SK-MEL-5 (cell line): ENCODE results near the gene PIK3R2. TPM values are rescaled to one million over a fixed set of nuclear protein-coding genes. Genes with fewer than 3 reads are reported as not detected.

Experiments used
- DNase-seq: peaks from one replicate; pipeline ENCODE4 v3.0.0-alpha.2; 2016; ENCODE audit warnings: low read depth, low spot score
- in situ Hi-C: cut with HindIII; loops from 2 replicates; pipeline ENCODE4 v1.10.0; 2016; ENCODE audit warnings: low sequenced_read_pairs, high pct_unique_total_duplicates, low pct_unique_long_range_greater_than_20kb
- total RNA-seq: library from RNA; depleted of rRNA; stranded (reverse); fragments of >200 nt; shearing (Covaris generic); gene quantifications from 2 replicates; pipeline ENCODE4 v1.2.3, GENCODE V29; 2014

Gene PIK3R2
- total RNA-seq, 1 experiment from 2014 or later: 8.9 TPM

DNA sequence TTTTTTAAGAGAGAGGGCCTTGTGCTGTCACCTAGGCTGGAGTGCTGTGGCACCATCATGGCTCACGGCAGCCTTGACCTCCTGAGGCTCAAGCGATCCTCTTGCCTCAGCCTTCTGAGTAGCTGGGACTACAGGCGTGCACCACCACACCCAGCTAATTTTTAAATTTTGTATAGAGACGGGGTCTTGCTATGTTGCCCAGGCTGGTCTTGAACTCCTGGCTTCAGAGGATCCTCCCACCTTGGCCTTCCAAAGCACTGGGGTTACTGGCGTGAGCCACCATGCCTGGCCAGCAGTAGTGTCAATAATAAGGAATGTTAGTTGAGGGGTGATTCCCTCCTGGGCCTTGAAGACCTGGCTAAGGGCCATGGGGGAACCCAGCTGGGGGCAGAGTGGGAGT lies 31.8 kb upstream of the PIK3R2 start:
- in situ Hi-C loops: no loop called here
- DNase-seq: no peak

DNA sequence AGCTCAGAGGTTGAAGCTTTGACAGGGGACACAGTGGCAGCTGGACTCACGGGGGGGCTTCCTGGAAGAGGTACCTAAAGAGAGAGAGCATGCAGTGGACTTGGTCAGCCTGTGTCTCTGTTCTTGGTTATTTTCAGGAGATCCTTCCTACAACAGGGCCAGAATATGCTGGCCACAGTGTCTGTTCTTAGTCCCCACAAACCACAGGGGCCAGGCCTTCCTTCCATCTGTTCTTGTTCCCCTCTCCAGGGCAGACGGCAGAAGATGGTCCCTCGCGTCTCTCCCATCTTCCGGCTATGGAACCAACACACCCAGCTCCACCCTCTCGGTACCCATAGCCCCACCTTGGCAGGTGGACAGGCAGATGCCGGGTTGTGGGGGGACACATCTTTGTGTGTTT lies 30.5 kb upstream of the PIK3R2 start:
- in situ Hi-C loops: no loop called here
- DNase-seq: no peak

DNA sequence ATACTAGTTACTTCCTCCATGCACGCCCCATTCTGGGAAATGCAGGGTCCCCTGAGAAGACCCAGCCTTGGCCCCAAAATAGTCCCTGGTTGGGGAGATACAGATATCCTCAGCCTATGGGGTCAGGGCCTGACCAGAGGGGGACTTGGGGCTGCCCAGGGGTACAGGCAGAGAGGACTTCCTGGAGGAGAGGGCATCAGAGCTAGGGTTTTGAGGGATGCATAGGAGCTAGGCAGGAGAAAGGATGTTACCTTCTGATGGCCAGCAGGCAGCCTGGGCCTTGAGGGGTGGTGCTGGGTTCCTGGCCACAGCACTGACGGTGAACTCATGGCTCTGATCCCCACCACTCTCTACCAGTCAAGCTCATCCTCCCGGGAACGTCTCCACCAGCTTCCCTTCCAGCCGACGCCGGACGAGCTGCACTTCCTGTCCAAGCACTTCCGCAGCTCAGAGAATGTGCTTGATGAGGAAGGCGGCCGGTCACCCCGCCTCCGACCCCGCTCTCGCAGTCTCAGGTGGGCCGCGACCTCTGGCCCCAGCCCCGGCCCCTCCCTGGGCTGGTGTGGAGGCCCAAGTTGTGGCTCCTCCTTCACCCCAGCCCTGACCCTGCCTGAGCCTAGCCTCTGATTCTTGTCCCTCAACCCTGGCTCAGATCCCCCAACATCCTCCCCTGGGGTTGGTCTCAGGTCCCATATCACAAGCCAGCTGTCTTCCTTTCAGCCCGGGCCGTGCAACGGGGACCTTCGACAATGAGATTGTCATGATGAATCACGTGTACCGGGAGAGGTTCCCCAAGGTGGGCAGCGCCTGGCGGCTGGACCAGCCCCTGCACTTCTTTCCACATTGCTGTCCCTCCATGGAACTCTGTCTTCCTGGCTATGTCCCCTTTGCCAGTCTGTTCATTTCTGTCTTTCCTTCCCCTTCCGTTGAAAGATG lies 29.8 kb upstream of the PIK3R2 start:
- DNase-seq: no peak
- in situ Hi-C loops: no loop called here

DNA sequence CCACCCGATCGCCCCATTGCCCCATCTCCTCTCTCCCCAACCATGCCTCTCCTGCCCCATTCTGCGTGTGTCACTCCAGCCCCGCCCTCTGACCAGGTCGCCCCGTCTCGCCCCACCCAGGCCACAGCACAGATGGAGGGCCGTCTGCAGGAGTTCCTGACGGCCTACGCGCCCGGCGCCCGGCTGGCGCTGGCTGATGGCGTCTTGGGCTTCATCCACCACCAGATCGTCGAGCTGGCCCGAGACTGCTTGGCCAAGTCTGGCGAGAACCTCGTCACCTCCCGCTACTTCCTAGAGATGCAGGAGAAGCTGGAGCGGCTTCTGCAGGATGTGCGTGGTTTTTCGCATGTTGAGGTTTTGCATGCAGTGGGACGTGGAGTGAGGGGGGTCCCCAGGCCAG lies 29.1 kb upstream of the PIK3R2 start:
- in situ Hi-C loops: no loop called here

DNA sequence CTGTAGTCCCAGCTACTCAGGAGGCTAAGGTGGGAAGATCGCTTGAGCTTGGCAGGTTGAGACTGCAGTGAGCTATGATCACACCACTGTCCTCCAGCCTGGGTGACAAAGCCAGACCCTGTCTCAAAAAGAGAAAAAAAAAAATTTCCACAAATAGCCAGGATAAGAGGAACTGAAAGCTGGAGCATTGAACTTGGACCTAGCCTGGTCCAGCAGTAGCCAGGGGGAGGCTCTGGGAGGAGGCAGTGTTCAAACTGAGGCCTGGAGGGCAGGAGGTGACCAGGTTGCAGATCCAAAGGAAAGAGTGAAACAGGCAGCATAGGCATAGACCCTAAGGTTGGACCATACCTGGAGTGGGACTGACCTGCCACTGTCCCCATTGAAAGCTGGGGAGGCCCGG lies 26.9 kb upstream of the PIK3R2 start:
- in situ Hi-C loops: no loop called here
- no peak for DNase-seq

More for the DNA sequence above, 29.1 kb upstream of the PIK3R2 start:
- no peak for DNase-seq

DNA sequence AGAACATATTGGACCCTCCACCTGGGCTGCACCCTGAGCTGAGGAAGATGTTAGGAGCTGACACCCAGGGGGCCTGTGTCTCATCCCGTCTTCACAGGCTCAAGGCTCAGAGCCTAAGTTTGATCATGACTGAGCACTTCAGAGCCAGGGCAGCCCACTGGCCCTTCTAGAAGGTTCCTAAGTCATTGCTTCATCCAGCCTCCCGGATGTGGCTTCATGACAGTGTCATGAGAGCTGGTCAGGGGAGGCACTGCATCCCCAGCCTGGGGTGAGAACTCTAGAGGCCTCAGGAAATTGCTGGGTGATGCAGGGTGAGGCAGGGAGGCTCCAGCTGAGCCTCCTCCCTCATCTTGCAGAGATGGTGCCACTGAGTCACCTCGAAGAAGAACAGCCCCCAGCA lies 24.9 kb upstream of the PIK3R2 start:
- in situ Hi-C loops: no loop called here
- no peak for DNase-seq

DNA sequence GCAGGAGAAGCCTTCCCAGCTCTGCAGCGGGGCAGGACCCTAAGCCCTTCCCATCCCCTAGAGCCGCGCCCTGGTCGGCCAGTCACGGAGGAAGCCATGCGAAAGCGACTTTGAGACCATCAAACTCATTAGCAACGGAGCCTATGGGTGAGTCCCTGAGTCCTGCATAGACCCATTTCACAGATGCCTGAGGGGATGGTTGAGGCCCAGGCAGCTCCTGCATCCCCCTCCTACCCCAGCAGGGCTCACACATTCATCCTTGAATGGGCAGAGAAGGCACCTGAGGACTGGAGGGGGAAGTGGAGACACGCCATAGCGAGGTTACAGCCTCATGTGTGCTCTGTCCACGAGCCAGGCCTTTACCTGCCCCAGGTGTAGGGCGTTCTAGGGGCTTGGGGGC lies 24.2 kb upstream of the PIK3R2 start:
- in situ Hi-C loops: no loop called here
- no peak for DNase-seq

DNA sequence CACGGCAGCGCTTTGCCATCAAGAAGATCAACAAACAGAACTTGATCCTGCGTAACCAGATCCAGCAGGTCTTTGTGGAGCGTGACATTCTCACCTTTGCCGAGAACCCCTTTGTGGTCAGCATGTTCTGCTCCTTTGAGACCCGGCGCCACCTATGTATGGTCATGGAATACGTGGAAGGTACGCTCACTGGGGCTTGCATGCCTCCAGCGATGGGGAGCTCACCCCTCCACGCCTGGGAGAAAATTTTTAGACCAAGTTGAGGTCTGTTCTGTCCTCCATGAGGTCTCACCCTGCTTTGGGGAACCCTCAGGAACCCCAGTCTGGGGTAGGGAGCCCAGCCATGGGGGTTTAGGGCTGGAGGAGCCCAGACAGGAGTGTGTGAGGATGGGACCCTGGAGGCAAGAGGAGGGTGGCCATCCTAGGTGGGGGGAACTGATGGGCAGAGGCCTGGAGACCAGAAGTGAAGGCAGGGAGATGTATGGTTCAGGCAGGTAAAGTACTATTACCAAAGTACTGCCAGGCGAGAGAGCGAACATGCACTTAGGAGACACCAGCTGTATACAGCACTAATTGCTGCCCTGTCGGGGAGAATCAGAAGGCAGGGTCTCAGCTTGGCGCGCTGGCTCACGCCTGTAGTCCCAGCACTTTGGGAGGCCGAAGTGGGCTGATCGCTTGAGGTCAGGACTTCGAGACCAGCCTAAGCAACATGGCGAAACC lies 22.3 kb upstream of the PIK3R2 start:
- no peak for DNase-seq
- in situ Hi-C loops: no loop called here

DNA sequence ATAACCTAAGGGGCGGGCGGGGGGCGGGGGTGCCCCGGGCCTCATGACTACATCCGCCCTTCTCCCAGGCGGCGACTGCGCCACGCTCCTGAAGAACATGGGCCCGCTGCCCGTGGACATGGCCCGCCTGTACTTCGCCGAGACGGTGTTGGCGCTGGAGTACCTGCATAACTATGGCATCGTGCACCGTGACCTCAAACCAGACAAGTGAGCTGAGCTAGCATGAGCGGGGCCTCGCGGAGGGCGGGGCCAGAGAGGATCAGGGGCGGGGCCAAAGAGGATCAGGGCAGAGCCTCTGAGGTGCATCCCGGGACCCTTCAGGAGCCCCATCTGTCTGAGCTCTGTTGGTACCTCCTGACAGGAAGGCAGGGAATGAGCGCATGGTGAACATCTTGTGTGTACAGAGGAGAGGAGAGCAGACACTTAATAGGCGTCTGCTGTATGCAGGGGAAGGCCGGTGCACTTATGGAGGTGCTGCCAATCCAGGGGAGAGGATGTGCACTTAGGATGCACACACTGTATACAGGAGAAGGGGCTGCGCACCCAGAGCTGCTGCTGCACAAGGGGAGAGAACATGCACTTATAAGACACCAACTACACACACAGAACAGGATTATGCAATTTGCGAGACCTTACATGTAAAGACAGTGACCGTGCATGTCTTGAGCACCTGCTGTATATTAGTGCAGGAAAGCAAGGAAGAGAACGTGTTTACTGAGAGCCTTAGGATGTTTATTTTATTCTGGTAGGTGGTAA lies 20.9 kb upstream of the PIK3R2 start:
- DNase-seq: no peak
- in situ Hi-C loops: no loop called here

DNA sequence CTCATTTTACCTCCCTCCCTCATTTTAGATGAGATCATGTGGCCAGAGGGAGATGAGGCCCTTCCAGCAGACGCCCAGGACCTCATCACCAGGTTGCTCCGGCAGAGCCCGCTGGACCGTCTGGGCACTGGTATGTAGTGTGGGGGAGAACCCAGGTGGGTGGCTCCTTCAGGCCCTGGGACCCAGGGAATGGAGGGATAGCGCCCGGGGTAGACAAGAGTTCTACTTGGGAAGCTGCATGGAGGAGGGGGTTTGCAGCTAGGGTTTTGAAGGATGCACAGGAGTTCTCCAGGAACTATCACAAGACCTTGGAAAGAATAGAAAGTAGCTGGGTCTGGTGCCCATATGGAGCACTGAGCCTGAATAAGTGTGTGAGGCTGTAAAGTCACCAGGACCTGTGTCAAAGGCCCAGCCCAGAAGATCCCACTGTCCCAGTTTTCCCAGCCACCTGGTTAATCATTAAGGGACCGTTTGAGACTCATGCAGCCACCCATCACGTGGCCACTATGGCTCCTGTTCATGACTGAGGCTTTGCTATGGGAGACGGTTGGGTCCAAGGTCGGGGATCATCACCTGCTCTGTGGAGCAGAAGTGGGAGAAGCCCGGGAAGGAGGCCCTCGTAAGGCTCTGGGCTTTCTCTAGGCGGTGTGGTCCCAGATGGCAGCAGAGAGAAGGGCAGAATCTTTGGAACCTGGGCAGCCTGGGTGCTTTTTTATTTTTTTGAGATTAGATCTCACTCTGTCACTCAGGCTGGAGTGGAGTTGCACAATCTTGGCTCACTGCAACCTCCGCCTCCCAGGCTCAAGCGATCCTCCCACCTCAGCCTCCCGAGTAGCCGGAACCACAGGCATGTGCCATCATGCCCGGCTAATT lies 17.0 kb upstream of the PIK3R2 start:
- no peak for DNase-seq
- in situ Hi-C loops: no loop called here

DNA sequence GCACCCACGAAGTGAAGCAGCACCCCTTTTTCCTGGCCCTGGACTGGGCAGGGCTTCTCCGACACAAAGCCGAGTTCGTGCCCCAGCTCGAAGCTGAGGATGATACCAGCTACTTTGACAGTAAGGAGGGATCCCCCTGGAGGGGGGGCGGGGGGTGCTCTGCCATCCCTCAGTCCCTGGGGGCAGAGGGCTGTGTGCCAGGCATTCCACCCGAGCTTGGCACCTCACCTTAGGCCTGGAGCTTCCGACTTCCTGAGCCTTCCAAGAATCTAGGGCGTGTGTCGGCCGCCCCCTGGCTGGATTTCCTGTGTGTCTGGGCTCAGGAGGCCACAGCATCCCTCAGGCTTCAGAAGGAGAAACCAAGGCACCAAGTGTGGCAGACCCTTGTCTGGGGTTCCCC lies 15.7 kb upstream of the PIK3R2 start:
- no peak for DNase-seq
- in situ Hi-C loops: no loop called here

DNA sequence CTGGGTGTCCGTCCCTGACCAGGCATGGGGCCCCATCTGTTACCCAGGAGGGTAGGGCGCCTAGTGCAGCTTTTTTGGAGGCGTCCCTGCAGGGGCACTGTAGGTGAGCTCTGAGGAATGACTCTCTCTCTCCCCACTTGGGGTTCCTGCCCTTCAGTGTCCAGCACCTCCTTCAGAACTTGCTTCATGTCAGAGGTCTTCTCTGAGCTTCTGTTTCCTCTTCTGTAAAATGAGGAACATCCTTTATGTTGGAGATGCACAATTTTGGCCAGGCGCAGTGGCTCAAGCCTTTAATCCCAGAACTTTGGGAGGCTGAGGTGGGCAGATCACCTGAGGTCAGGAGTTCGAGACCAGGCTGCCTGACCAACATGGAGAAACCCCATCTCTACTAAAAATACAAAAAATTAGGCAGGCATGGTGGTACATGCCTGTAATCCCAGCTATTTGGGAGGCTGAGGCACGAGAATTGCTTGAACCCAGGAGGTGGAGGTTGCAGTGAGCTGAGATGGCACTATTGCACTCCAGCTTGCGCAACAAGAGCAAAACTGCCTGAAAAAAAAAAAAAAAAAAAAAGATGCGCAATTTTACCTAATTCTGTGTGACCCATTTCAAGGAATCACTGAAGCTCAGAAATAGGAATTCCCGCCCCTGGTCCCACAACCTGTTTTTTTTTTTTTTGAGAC lies 15.2 kb upstream of the PIK3R2 start:
- in situ Hi-C loops: no loop called here
- DNase-seq: no peak

DNA sequence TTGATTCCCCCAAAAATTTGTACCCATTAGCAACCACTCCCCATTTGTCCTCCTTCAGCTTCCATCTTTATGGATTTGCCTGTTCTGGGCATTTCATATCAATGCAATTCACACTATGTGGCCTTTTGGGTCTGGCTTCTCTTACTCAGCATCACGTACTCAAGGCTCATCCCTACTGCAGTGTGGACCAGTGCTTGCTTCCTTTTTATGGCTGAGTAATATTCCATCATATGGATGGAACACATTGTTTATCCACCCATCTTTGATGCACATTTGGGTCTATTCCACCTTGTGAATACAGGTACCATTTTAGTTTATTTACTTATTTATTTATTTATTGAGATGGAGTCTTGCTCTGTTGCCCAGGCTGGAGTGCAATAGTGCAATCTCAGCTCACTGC lies 12.5 kb upstream of the PIK3R2 start:
- no peak for DNase-seq
- in situ Hi-C loops: no loop called here

DNA sequence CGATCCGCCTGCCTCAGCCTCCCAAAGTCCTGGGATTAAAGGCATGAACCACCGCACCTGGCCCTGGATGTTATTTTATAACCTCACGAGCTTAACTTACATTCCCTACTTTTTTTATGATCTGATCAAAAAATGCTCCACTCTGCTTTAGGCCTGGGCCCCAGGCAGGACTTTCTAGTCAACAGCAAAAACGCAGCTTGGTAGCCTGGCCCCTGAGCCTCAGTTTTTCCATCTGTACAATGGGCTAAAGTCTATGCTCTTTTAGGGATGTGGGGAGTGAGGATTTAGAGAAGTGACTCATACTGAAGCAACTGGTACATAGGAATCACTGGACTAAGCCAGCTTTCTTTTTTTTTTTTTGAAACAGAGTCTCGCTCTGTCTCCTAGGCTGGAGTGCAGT lies 11.9 kb upstream of the PIK3R2 start:
- no peak for DNase-seq
- in situ Hi-C loops: no loop called here

DNA sequence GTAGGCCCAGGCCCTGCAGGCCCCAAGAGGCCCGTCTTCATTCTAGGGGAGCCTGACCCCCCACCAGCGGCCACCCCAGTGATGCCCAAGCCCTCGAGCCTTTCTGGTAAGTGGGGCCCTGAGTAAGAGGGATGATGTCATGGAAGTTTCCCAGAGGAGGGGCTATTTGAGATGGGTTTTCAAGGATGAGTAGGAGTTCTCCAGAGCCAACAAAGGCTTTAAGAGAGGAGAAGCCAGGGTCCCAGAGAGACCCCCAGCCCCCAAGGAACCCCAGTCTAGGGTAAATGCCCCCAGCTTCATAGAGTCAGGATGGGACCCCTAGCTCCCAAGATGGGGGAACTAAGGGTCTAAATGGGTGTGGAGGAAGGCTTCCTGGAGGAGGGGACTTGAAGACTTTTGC lies 9.1 kb upstream of the PIK3R2 start:
- no peak for DNase-seq
- in situ Hi-C loops: no loop called here

DNA sequence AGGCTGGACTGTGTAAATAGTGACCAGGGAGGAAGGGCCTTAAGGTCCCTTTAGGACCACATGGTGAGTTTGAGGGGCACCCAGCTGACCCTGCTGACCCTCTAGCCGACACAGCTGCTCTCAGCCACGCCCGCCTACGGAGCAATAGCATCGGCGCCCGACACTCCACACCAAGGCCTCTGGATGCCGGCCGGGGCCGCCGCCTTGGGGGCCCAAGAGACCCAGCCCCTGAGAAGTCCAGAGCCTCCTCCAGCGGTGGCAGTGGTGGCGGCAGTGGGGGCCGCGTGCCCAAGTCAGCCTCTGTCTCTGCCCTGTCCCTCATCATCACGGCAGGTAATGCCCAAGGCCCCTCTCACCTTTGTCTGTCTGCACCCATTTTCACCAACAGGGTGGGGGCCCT lies 8.6 kb upstream of the PIK3R2 start:
- no peak for DNase-seq
- in situ Hi-C loops: no loop called here

DNA sequence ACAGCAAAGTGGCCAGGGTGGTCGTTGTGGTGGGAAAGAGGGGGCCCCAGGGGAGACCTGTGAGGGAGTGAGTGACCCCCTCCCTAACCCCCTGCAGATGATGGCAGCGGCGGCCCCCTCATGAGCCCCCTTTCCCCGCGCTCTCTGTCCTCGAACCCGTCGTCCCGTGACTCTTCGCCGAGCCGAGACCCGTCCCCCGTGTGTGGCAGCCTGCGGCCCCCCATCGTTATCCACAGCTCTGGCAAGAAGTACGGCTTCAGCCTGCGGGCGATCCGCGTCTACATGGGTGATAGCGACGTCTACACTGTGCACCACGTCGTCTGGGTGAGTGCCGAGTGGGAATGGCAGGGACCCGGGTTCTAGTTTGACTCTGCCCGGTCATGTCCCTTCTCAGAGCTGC lies 8.1 kb upstream of the PIK3R2 start:
- no peak for DNase-seq

More for the DNA sequence above, 8.1 kb upstream of the PIK3R2 start:
- in situ Hi-C loops: no loop called here
